Middle frontal gyrus (tissue), 1 donor: ENCODE data around the gene TTC24.
"Not testable (repeated sequence)": the region's sequence is repeated elsewhere in the genome, so short reads cannot be mapped to it uniquely, and the experiment has no call there.

ENCODE experiments used
- DNase-seq: peaks from one replicate; pipeline ENCODE4 v3.0.0-alpha.2; 2015; ENCODE audit warnings: low spot score; ENCODE audit errors: extremely low spot score

Gene TTC24

GRCh38 chr1:156607344-156607743 is 27.8 kb downstream of the TTC24 start:
- DNase-seq = not testable (repeated sequence)

- peak; percentile 70 for DNase-seq
Measured at GRCh38 chr1:156608036-156608674, 28.6 kb downstream of the TTC24 start.

GRCh38 chr1:156608981-156609380 is 29.5 kb downstream of the TTC24 start:
- DNase-seq = no peak

DNA sequence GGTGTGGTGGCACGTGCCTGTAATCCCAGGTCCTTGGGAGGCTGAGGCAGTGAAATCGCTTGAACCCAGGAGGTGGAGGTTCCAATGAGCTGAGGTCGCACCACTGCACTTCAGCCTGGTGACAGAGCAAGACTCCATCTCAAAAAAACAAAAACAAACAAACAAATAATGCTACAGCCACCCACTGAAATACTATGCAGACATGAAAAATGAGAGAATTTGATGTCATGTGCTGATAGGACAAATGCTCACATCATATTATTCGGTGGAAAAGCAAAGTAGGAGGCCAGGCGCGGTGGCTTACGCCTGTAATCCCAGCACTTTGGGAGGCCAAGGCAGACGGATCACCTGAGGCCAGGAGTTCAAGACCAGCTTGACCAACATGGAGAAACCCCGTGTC is 30.5 kb downstream of the TTC24 start:
- DNase-seq = not testable (repeated sequence)

DNA sequence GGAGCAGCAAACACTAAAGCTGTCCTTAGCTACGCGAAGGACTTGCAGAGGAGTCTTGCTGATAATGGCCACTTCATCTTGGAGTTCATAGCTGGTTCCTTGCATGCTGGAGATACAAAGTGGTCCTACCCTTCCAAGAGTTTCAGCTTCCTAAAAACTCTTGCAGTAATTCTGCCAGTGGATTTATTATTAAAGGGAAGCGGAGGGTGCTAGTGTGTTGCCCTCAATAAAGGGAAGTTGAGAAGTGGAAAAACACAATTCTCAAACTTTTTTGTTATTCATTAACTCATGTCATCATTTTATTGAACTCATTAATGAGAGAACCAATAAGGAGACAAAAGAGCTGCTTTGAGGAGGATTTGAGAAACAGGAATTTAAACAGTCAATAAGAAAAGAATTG is 33.1 kb downstream of the TTC24 start:
- no peak for DNase-seq

DNA sequence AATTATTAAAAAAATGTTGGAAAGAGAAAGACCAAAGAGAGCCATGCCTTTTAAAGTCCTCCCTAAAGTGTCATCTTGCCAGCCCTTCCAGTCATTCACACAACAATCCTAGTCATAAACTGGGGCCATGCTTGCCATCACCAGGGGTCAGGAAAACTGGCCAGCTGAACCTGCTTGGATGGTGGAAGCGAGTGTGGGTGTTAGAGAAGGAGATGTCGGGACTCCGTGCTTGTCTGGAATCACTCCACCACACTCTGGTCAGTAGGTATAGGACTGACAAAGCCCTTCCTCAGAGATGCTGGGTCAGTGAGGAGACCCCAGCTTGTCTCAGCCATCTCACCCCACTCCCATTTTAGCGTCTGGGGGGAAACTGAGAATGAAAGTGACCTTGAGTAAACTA is 36.4 kb downstream of the TTC24 start:
- no peak for DNase-seq

- DNase-seq = peak; percentile 71
Measured at GRCh38 chr1:156616463-156616862, 36.9 kb downstream of the TTC24 start.

DNA sequence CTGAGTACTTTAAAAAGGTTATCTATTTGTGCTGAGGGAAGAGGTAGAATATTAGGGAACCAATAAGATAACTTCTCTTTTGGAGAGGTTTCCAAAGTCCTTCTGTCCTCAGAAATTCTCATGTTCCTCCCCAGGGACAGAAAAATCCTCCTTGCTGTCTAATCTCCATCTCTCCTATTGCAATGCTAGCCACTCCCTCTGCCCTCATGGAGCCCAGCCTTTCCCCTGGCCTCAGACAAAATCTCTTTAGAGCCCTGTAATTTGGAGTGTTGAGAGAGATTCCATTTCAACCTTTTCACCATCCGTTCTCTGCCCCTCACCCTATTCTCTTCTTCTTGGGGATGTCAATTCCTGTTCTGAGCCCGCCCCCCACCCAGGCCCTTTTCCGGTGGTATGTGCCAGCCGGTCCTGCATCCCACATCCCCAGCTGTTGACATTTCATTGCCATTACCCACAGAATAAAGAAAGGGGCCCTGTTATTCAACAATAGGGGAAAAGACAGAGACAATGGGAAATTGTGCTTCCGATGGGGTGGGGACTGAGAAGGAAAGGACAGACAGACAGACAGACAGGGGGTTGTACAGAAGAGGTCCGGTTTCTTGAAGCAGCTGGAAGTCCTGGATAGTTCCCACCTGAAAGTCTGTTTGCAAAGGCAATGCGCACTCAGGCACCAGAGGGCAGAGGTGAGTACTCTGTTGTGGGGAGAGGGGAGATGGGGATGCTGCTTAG is 39.5 kb downstream of the TTC24 start, which contains the start of gene HAPLN2:
TSS of gene HAPLN2 (plus strand) at position 563 of the 729 bp plus-strand sequence. CDS start 4,076 bp downstream, outside the sequence.
- no peak for DNase-seq

DNA sequence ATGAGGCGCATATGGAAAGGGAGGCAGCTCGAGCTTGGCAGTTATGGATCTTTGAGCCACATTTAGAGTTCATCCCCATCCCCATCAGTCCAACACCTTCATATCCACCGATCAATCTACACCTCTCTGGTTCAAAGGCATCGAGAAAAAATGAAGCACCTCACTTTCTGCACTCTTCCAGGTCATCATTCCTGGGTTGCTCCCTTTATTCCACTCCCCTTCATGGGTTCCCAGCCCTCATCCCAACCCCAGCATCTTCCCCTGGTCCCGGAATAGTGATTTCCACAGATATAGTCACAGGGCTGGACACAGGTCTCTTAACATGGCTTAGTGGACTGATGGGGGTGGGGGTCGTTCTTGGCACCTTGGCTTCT is 40.0 kb downstream of the TTC24 start:
- no peak for DNase-seq

- no peak for DNase-seq
Measured at GRCh38 chr1:156622581-156623297, 43.2 kb downstream of the TTC24 start.

- DNase-seq = peak; percentile 50
Measured at GRCh38 chr1:156623946-156624813, 44.7 kb downstream of the TTC24 start.

DNA sequence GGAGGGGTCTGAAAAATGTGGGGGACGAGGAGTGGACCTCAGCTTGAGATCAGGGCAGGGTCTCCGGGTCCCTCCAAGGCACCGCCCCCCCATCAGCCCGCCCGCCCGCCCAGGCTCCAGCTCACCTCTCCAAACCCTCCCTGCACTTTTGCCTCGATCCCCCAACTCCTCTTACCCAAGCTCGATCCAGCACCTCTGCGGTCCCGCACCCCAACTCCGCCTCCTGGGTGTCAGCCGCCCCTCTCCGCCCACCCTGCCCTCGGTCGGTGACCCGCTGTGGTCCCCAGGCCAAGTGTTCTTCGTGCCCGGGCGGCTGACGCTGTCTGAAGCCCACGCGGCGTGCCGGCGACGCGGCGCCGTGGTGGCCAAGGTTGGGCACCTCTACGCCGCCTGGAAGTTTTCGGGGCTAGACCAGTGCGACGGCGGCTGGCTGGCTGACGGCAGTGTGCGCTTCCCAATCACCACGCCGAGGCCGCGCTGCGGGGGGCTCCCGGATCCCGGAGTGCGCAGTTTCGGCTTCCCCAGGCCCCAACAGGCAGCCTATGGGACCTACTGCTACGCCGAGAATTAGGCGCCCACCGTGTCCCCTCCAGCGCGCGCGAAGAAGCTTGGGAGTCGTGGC is 45.4 kb downstream of the TTC24 start:
- no peak for DNase-seq

DNA sequence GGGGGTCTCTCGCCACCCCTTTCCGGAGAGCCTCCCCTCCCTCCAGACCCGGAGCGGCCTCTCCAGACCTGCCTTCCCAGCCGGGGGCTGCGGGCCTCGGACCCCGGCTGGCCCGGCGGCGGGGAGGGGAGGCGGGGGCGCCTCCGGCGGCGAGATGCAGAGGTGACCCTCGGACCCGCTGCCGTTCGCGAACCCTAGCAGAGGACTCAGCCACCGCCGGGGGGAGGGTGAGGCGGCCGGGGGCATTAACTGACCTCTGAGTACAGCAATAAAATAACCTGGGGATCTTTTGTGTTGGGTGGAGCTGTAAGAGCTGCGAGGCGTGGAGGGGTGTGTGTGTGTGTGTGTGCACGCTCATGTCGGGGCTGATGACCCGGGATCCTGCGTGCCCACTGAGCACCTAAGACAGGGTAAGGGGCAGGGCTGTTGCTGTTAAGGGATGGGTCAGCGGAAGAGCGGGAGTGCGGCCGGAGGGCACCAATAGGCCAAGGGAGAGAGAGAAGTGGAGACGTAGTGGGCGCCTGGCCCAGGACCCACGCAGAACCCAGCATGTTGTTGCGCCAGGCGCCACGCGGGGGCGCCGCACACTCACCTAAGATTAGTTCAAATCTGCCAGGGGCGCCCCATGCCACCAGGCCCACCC is 46.0 kb downstream of the TTC24 start:
- DNase-seq = no peak

GRCh38 chr1:156626079-156626438 is 46.5 kb downstream of the TTC24 start:
- DNase-seq = no peak

DNA sequence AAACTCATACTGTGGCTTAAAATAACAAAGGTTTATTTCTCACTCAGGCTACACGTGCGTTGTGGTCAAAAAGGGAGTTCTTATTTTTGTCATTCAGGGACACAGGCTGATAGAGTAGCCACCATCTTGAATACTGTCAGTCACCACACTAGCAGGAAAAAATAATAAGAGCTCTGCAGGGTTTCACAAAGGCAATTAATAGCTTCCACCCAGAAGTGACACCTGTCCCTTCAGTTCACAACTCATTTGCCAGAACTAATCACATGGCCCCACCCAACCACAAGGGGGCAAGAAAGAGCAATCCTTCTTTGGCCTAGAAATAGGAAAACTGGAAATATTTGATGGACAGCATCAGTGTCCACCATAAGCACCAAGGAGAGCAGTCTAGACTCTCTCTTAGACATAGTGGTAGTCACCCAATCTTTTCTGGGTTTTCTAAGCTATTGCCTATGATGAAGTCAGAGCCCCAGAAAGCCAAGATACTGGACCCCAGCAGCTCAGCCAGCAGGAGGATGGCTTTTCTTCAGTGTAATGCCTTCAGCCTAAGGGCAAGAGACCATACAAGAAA is 47.9 kb downstream of the TTC24 start:
- DNase-seq = no peak

DNA sequence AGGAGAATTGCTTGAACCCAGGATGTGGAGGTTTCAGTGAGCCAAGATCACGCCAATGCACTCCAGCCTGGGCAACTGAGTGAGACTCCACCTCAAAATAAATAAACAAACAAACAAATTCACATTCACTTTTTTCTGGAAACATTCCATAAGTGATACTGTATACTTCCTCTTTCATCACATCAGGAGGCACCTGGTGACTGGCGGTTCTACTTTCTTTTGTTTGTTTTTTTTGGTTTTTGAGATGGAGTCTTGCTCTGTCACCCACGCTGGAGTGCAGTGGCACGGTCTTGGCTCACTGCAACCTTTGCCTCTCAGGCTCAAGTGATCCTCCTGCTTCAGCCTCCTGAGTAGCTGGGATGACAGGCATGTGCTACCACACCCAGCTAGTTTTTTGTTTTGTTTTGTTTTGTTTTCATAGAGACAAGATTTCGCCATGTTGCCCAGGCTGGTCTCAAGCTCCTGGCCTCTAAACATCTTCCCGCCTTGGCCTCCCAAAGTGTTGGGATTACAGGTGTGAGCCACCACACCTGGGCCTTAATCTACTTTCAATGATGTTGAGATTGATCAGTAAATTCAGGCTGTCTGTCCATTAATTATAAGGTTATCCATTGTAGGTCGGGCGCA is 50.4 kb downstream of the TTC24 start:
- no peak for DNase-seq

GRCh38 chr1:156631152-156631551 is 51.6 kb downstream of the TTC24 start:
- not testable (repeated sequence) for DNase-seq

GRCh38 chr1:156632355-156632754 is 52.8 kb downstream of the TTC24 start:
- DNase-seq = no peak
